Fibroblast of skin of right quadriceps (primary cell): ENCODE results near the gene HOXA13.

ENCODE experiments used
- DNase-seq: peaks from one replicate; pipeline ENCODE4 v3.0.0-alpha.2; 2013

HOXA13 gene

DNA sequence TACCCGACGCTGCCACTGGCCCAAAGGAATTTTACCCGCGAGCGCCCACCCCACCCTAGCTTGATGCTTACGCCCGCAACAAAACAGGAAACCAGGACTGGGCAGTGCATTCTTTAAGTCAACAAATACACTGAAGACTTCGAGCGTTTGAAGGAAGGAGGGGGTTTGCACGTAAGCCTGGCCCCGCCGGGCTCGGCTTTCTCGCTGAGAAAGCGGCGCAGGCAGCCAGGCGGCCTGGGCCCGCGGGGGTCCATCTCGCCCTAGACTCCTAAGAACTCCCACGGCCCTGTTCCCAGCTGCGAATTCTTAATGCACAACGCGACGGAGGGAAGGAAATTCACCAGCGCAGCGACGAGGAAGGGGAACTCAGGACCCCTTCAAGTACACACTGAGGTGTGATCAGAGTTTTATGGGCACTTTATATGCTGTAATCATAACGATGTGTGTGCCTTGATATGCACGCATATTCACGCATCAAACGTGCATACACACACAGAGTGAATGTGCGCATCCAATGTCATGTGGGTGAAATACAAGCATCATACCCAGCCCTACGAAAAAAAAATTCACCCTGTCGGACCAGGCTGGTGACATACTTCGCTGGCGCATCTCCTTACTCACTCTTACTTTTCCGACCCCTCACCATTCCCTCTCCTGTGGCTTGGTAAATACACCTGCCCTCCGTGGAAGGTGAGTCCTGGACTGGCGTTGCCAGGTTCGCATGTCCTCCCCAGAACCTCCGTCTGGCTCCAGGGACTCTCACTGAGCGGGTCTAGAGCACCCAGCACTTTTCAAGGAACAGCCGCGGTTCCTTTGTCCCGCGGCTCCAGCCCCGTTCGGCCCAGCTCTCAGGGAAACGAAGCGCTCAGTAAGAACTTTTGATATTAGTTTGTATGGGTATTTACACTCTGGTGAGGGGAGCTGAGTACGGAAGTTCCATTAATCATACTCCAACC is 5.7 kb upstream of the HOXA13 start:
- no peak for DNase-seq

- DNase-seq = no peak
These were observed 5.0 kb upstream of the HOXA13 start for GRCh38 chr7:27204851-27205322.

DNA sequence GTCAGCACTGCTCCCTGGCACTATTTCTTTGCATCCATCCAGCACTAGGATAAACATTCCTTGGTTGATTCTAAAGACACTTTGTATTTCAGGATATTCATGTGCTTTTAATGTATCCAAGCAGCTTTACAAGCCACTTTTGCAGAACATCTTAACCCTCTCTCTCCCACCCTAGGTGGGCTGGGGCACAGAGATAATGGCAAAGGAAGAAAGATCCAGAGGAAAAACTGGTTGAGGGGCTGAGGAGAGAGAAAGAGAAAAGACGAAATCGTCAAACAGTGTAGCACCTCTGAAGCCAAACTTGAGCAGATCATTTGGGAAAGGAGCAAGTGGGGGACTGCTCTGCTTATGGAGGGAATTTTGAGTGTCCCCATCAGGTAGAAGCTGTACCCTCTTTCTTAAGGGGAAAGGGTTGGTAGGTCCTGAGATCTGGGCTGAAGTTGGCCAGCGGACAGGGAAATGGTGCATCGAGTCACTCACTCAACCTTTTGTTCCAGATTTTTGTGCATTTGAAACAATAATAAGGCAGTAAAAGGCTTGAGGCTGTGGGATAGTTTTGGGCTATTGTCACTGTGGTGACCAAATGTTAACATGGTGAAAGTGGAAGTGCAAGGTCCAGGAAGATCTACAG is 4.2 kb upstream of the HOXA13 start:
- no peak for DNase-seq

- DNase-seq = no peak
These were observed 3.6 kb upstream of the HOXA13 start for GRCh38 chr7:27203365-27203953.

GRCh38 chr7:27202862-27203134 is 2.9 kb upstream of the HOXA13 start:
- no peak for DNase-seq

- DNase-seq = no peak
These were observed 2.3 kb upstream of the HOXA13 start for GRCh38 chr7:27202018-27202861.

GRCh38 chr7:27201580-27202017 is 1.7 kb upstream of the HOXA13 start:
- DNase-seq = no peak

- no peak for DNase-seq
These were observed 1.1 kb upstream of the HOXA13 start for GRCh38 chr7:27200761-27201579.

GRCh38 chr7:27198871-27199801 is 755 bp downstream of the HOXA13 start:
- no peak for DNase-seq

DNA sequence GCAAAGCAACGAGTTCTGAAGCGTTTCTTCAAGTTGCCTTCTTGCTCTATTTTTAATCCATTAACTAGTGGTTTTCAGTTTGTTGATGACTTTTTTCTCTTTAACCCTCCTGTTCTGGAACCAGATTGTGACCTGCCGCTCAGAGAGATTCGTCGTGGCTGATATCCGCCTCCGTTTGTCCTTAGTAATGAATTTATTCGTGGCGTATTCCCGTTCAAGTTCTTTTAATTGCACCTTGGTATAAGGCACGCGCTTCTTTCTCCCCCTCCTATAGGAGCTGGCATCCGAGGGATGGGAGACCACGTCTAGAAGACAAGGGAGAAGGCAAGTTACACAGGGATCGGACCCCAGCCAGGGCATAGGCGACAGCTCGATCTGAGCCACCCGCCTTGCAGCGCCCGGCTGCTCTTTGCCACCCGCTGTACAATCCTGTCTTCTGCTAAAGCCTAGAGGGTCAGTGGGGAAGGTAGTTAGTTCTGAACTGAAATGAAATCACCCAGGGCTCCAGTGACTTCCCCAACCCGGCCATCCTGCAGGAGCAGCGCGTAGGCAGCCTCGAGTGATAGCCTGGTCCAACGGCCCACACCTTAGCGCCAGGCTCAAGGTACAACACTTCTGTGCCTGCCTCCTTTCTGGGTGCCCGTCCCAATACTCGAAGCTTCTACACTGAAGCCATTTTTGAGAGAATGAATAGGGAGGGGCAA is 1.6 kb downstream of the HOXA13 start:
- DNase-seq = no peak

GRCh38 chr7:27197137-27198042 is 2.5 kb downstream of the HOXA13 start:
- DNase-seq = no peak

DNA sequence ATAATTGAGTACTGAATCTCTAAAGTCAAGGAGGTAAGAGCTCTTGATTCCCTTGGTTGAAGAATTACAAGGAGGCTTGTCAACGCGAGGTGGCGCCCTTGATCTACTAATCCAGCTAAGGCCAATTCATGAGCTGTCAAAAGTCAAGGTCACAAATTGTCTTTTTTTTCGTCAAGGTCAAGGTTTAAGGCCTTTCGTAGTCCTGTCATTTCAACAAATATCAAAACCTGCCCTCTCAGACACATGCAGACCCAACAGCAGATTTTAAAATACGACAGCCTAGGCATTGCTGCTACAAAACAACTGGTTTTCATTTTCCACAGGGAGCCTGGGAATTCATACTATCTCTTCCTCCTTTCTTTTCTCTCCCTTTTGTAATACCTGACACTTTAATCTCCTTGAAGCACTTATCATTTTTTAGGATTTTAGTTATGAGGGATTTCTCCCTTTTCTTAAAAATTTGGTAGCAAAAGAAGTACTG is 3.6 kb downstream of the HOXA13 start:
- DNase-seq = peak; percentile 56

DNA sequence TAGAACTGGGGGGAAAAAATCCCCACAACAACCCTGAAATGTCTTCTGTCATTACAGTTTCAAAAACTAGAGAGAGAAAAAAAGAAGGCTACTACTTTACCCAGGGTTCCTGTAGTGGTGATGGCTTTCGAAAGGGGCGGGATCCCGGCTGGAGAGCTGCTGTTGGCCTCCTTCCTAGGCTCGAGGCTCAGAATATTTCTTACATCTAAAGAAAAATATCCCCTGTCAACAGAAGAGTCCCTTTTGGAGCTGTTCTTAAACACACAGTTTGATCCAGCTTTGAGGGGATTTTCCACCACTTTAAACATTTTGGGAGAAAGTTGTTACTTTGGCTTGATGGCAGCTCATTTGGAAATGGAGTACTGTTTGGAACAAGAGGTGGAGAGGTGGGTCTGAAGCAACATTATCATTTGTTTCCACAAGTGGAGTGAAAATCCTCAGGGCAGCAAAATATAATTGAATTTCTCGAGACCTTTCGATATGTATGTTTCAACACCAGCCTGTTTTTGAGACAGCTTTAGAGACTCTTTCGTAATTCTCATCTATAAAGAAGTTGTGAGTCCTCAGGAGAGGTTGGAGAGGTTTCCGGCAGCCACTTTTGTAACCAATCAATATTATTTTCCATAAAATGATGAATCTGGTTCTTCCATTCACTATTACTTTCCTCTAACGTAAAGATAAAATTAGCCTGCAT is 5.1 kb downstream of the HOXA13 start:
- DNase-seq = no peak

GRCh38 chr7:27194002-27194352 is 5.9 kb downstream of the HOXA13 start:
- no peak for DNase-seq

- DNase-seq = no peak
These were observed 6.4 kb downstream of the HOXA13 start for GRCh38 chr7:27193335-27194001.

- DNase-seq = no peak
These were observed 7.2 kb downstream of the HOXA13 start for GRCh38 chr7:27192546-27193334.
